ENCODE results near the gene IFNA16. TPM values are rescaled to one million over a fixed set of nuclear protein-coding genes. Genes with fewer than 3 reads are reported as not detected.
"Not testable (repeated sequence)": the region's sequence is repeated elsewhere in the genome, so short reads cannot be mapped to it uniquely, and the experiment has no call there.

The IFNA16 gene
- total RNA-seq, 1 experiment from 2014 or later: not detected

- not testable (repeated sequence) for H3K18ac ChIP-seq (ENCODE audit: insufficient read length, low read depth, low read length); H4K20me1 ChIP-seq (ENCODE audit: control insufficient read depth, insufficient read depth, insufficient read length)
These were observed 34.0 kb downstream of the IFNA16 start for GRCh38 chr9:21182810-21183736.

More at GRCh38 chr9:21182810-21183736, 34.0 kb downstream of the IFNA16 start:
- H3K56ac ChIP-seq (ENCODE audit: insufficient read length, low read depth, low read length); H2BK5ac ChIP-seq (ENCODE audit: insufficient read length, low read length); H3K23me2 ChIP-seq (ENCODE audit: insufficient read length, low read depth, low read length, poor library complexity, severe bottlenecking); H3K9me3 Mint-ChIP-seq; H4K5ac ChIP-seq (ENCODE audit: insufficient read length, low read depth, low read length); H3K9ac ChIP-seq (ENCODE audit: extremely low read depth, insufficient read length, low read length); H3T11ph ChIP-seq (ENCODE audit: low read length); H3K27me3 Mint-ChIP-seq (ENCODE audit: low read depth); H3K79me1 ChIP-seq (ENCODE audit: insufficient read depth, low read depth, low read length, poor library complexity, severe bottlenecking); H3K4me1 ChIP-seq (ENCODE audit: insufficient read depth, low read length); H4K8ac ChIP-seq (replicated peaks; ENCODE audit: insufficient read length, low read depth, low read length); H3K4me3 Mint-ChIP-seq; H3K27ac ChIP-seq (ENCODE audit: insufficient read length, low read depth, low read length); H3K4me1 Mint-ChIP-seq; H3K27ac Mint-ChIP-seq; H3K14ac ChIP-seq (ENCODE audit: insufficient read depth, low read length); H2BK12ac ChIP-seq (ENCODE audit: insufficient read length, low read depth, low read length); H2AFZ ChIP-seq (ENCODE audit: low read length); H2BK120ac ChIP-seq (ENCODE audit: low read depth, low read length, poor library complexity, severe bottlenecking); H2BK20ac ChIP-seq (ENCODE audit: low read depth, low read length, poor library complexity, severe bottlenecking); H3K36me3 Mint-ChIP-seq (ENCODE audit: insufficient read depth in 1 of 3, low read depth in 3 of 3); H2BK15ac ChIP-seq (ENCODE audit: low read depth, low read length); H3K23ac ChIP-seq (ENCODE audit: insufficient read length, low read depth, low read length); H3K79me2 ChIP-seq (ENCODE audit: insufficient read depth, low read length); H3K9me3 ChIP-seq (ENCODE audit: control insufficient read depth, low read depth, low read length); H3K27me3 ChIP-seq (ENCODE audit: insufficient read depth, low read length); H3K4me2 ChIP-seq (ENCODE audit: insufficient read depth, insufficient read length, low read length); H4K91ac ChIP-seq (ENCODE audit: insufficient read length, low read depth, low read length); H3K4ac ChIP-seq (ENCODE audit: low read depth, low read length); H2AK5ac ChIP-seq (ENCODE audit: insufficient read length, low read length): not testable (repeated sequence)
- peak; percentile 78 for TF ChIP-seq CTCF (conservative IDR thresholded peaks at IDR 0.05)
- no CpG with 5 or more reads among the region's 4 CpGs for WGBS (ENCODE audit: extremely low coverage, insufficient read length, low lambda C conversion rate)
- DNase-seq: peak; percentile 43
